HepG2 (cell line): ENCODE measurements around the gene DHRS4L2. TPM values are rescaled to one million over a fixed set of nuclear protein-coding genes. Genes with fewer than 3 reads are reported as not detected.
A peak's percentile ranks its signal among the peaks of the same experiment; 100 is the strongest.

Experiments
- ATAC-seq: fragments of 200-7000 bp; cut with Tn5 transposase; 3 replicates; pipeline ENCODE4 v1.9.1; 2020; ENCODE audit warnings: mild to moderate bottlenecking, moderate library complexity
- BruUV-seq: library from RNA; stranded (reverse); fragments of 400-500 nt; replicated peaks from 2 replicates; lab custom pipeline; 2021; lab: Mats Ljungman, UMichigan
- CTCF ChIA-PET: fragments of 300-600 bp; formaldehyde crosslinking; extraction: SDS; loops from one replicate; lab custom pipeline; 2021; ENCODE audit warnings: low total read pairs, inconsistent platforms, low intra/inter-chr PET ratio; lab: Yijun Ruan, JAX
- POLR2A ChIA-PET: fragments of 350-600 bp; sonication (Branson Sonifier 250); formaldehyde crosslinking; loops from one replicate; lab custom pipeline; 2020; ENCODE audit warnings: antibody characterized with exemption, inconsistent platforms; lab: Yijun Ruan, JAX
- DNase-seq: peaks from one replicate; pipeline ENCODE4 v3.0.0-alpha.2; 2015; ENCODE audit warnings: low spot score
- FAIRE-seq: peaks from 3 replicates; lab custom pipeline; 2011; peaks lifted over from hg19 to GRCh38; lab: Jason Lieb, UNC
- H2AFZ ChIP-seq: one replicate; pipeline ENCODE4 v1.6.1; 2011; ENCODE audit warnings: low read length, inconsistent platforms
- H3K27ac ChIP-seq: fragments of 300-600 bp; 3 replicates; pipeline ENCODE4 v1.8.0; 2011; ENCODE audit warnings: mixed run types, mild to moderate bottlenecking, mixed read lengths, low read length, inconsistent platforms; ENCODE audit not compliant: insufficient read depth; ENCODE audit errors: extremely low read length
- H3K27me3 ChIP-seq, 2 experiments: fragments of 200-600 bp in 1 of 2; 2 replicates in 1 of 2; 3 replicates in 1 of 2; pipeline versions ENCODE4 v1.6.0 to v1.8.0; 2011; ENCODE audit warnings: low read length in 2 of 2, mild to moderate bottlenecking in 2 of 2, moderate library complexity in 2 of 2, inconsistent platforms in 1 of 2; ENCODE audit not compliant: insufficient read depth in 2 of 2, control insufficient read depth in 1 of 2
- H3K36me3 ChIP-seq, 2 experiments: fragments of 200-600 bp in 1 of 2; replicated peaks in 1 of 2; 2 replicates in 1 of 2; 3 replicates in 1 of 2; pipeline versions ENCODE4 v1.5.1 to v1.8.0; 2011; ENCODE audit warnings: low read length in 2 of 2, inconsistent platforms in 1 of 2; ENCODE audit not compliant: insufficient read depth in 2 of 2, control insufficient read depth in 1 of 2
- H3K4me1 ChIP-seq: 2 replicates; pipeline ENCODE4 v1.5.1; 2012; ENCODE audit warnings: low read length, inconsistent platforms; ENCODE audit not compliant: insufficient read depth
- H3K4me2 ChIP-seq: 2 replicates; pipeline ENCODE4 v1.6.0; 2011; ENCODE audit warnings: low read depth, low read length, inconsistent platforms
- H3K4me3 ChIP-seq, 3 experiments: fragments of 200-600 bp in 1 of 3; sonication (generic), shearing (Covaris generic) in 1 of 3; replicated peaks in 1 of 3; 2 replicates each; pipeline ENCODE4 v1.5.1; 2011 to 2016; ENCODE audit warnings: low read length in 3 of 3, inconsistent platforms in 2 of 3, low read depth in 2 of 3, mild to moderate bottlenecking in 2 of 3, control low read depth in 1 of 3, mixed read lengths in 1 of 3; ENCODE audit not compliant: insufficient read depth in 1 of 3
- H3K79me2 ChIP-seq: one replicate; pipeline ENCODE4 v1.6.1; 2011; ENCODE audit warnings: low read length, inconsistent platforms; ENCODE audit not compliant: insufficient read depth
- H3K9ac ChIP-seq: 2 replicates; pipeline ENCODE4 v1.6.0; 2011; ENCODE audit warnings: mild to moderate bottlenecking, low read depth, low read length, inconsistent platforms; ENCODE audit not compliant: insufficient read depth
- H3K9me3 ChIP-seq: 2 replicates; pipeline ENCODE4 v1.5.1; 2012; ENCODE audit warnings: mild to moderate bottlenecking, low read length
- H4K20me1 ChIP-seq: 2 replicates; pipeline ENCODE4 v1.6.0; 2011; ENCODE audit warnings: inconsistent platforms, mild to moderate bottlenecking, low read length, moderate library complexity; ENCODE audit not compliant: insufficient read depth
- BORCS8-MEF2B ChIP-seq: sonication (generic); formaldehyde crosslinking; IDR thresholded peaks from 2 replicates; pipeline ENCODE4 v1.8.0; 2022; ENCODE audit warnings: mild to moderate bottlenecking, missing genetic modification reagents
- JUN ChIP-seq: sonication (generic); formaldehyde crosslinking; IDR thresholded peaks from 2 replicates; pipeline ENCODE4 v1.4.0; 2020; ENCODE audit warnings: mild to moderate bottlenecking, missing genetic modification reagents
- MBD4 ChIP-seq: IDR thresholded peaks from 2 replicates; pipeline ENCODE4 v1.6.1; 2012; ENCODE audit warnings: low read length, inconsistent platforms, borderline replicate concordance
- PRDM10 ChIP-seq: sonication (generic); formaldehyde crosslinking; IDR thresholded peaks from 2 replicates; pipeline ENCODE4 v1.4.0; 2020; ENCODE audit warnings: low read depth, missing genetic modification reagents
- ZBTB1 ChIP-seq: sonication (generic); formaldehyde crosslinking; IDR thresholded peaks from 2 replicates; pipeline ENCODE4 v1.4.0; 2020; ENCODE audit warnings: missing genetic modification reagents, borderline replicate concordance
- ZGPAT ChIP-seq: IDR thresholded peaks from 2 replicates; pipeline ENCODE4 v1.6.1; 2016; ENCODE audit warnings: mild to moderate bottlenecking
- ZNF496 ChIP-seq: sonication (generic); formaldehyde crosslinking; IDR thresholded peaks from 2 replicates; pipeline ENCODE4 v1.8.1; 2023; ENCODE audit warnings: mild to moderate bottlenecking, moderate library complexity, missing genetic modification reagents; ENCODE audit not compliant: insufficient replicate concordance
- ZNF543 ChIP-seq: sonication (generic); formaldehyde crosslinking; IDR thresholded peaks from 2 replicates; pipeline ENCODE4 v1.4.0; 2020; ENCODE audit warnings: mild to moderate bottlenecking, missing genetic modification reagents
- ZNF549 ChIP-seq: sonication (generic); formaldehyde crosslinking; IDR thresholded peaks from 2 replicates; pipeline ENCODE4 v1.5.0; 2020; ENCODE audit warnings: missing genetic modification reagents
- ZNF672 ChIP-seq: sonication (generic); formaldehyde crosslinking; IDR thresholded peaks from 2 replicates; pipeline ENCODE4 v1.8.1; 2022; ENCODE audit warnings: missing genetic modification reagents
- ZNF720 ChIP-seq: sonication (generic); formaldehyde crosslinking; IDR thresholded peaks from 2 replicates; pipeline ENCODE4 v1.4.0; 2020; ENCODE audit warnings: missing genetic modification reagents
- in situ Hi-C: cut with HindIII; loops from 2 replicates; pipeline ENCODE4 v1.10.0; 2017; ENCODE audit warnings: low pct_unique_long_range_greater_than_20kb; ENCODE audit not compliant: extremely low pct_ligation_motif_present
- intact Hi-C: fragments of 100-400 bp; cut with micrococcal nuclease; formaldehyde crosslinking; loops from one replicate; pipeline ENCODE4 v1.10.0; 2022; ENCODE audit not compliant: unreplicated experiment
- polyA plus RNA-seq, 8 experiments: library from polyadenylated mRNA; depleted of rRNA in 3 of 8; stranded (reverse) in 7 of 8; unstranded in 1 of 8; fragments of >200 nt; fragmentation: Illumina TruSeq in 4 of 8; extraction: Trizol in 4 of 8; gene quantifications; 2 replicates each; pipeline versions ENCODE4 v1.2.1 to v1.2.3, GENCODE V29; 2011 to 2016; ENCODE audit warnings: low read depth in 4 of 8, missing spikeins in 1 of 8, mixed read lengths in 1 of 8; ENCODE audit not compliant: insufficient read depth in 1 of 8
- total RNA-seq, 5 experiments: library from RNA; depleted of rRNA; stranded (reverse); fragments of >200 nt; fragmentation: Illumina TruSeq; extraction: Trizol; gene quantifications; 2 replicates each; pipeline ENCODE4 v1.2.3, GENCODE V29; 2016; ENCODE audit warnings: low read depth in 1 of 5
- TF ChIP-seq, protein P1 (sequence below): sonication (generic); formaldehyde crosslinking; IDR thresholded peaks from 2 replicates; pipeline ENCODE4 v1.8.0; 2022; ENCODE audit warnings: mild to moderate bottlenecking, missing genetic modification reagents, moderate library complexity
- TF ChIP-seq, protein P2 (sequence below): sonication (generic); formaldehyde crosslinking; conservative IDR thresholded peaks from 2 replicates; pipeline ENCODE4 v1.8.1; 2023; ENCODE audit warnings: missing genetic modification reagents

Gene DHRS4L2
- total and polyA plus RNA-seq, 2 of the 13 experiments (the other 11 are each of a cell fraction or from before 2014, with no cell fraction given): 24.7 to 38.2 TPM

DNA sequence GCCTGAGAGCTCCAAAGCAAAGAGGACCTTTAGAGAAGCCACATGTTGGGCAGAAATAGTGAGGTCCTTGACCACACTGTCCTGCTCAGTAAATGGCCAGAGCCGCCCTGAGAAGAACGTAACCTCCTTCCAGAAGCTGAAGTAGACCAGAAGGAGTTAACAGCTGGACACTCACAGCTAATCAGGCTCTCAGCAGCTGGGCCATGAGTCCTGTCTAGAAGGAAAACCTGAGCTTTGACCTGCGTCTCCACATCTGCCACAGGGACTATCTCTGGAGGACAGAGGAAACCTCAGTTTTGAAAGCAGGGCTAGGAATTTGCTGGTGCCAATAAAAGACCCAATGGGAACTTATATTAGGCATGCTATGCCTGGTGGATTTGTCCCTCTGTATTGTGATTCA lies 47.5 kb upstream of the DHRS4L2 start (continued):
- TF ChIP-seq PRDM10 (CRISPR knock-in tag): no peak
- TF ChIP-seq ZBTB1: no peak
- TF ChIP-seq ZGPAT: no peak
- TF ChIP-seq JUN (CRISPR knock-in tag): no peak
- TF ChIP-seq ZNF549 (CRISPR knock-in tag): no peak
- TF ChIP-seq BORCS8-MEF2B (CRISPR knock-in tag): no peak
- no peak for TF ChIP-seq ZNF496 (CRISPR knock-in tag)
- TF ChIP-seq ZNF720 (CRISPR knock-in tag): no peak

GRCh38 chr14:23941669-23942068 lies 47.1 kb upstream of the DHRS4L2 start:
- intact Hi-C loops: no loop called here
- H3K4me3 ChIP-seq: no peak overlapping the region
- no peak for DNase-seq
- no TSS peak for BruUV-seq
- H3K27me3 ChIP-seq: no peaks in the 10 kb centered on the region
- no peaks in the 10 kb centered on the region for H4K20me1 ChIP-seq
- H3K27ac ChIP-seq: no peak overlapping the region
- CTCF ChIA-PET: no interaction called here
- TF ChIP-seq, protein P1, sequence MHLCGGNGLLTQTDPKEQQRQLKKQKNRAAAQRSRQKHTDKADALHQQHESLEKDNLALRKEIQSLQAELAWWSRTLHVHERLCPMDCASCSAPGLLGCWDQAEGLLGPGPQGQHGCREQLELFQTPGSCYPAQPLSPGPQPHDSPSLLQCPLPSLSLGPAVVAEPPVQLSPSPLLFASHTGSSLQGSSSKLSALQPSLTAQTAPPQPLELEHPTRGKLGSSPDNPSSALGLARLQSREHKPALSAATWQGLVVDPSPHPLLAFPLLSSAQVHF (CRISPR knock-in tag): no peak
- no peak for TF ChIP-seq ZNF672 (CRISPR knock-in tag)
- TF ChIP-seq ZNF543 (CRISPR knock-in tag): 0 out of 2 replicates have a peak, but pooled peaks have one; percentile 10
- TF ChIP-seq, protein P2, sequence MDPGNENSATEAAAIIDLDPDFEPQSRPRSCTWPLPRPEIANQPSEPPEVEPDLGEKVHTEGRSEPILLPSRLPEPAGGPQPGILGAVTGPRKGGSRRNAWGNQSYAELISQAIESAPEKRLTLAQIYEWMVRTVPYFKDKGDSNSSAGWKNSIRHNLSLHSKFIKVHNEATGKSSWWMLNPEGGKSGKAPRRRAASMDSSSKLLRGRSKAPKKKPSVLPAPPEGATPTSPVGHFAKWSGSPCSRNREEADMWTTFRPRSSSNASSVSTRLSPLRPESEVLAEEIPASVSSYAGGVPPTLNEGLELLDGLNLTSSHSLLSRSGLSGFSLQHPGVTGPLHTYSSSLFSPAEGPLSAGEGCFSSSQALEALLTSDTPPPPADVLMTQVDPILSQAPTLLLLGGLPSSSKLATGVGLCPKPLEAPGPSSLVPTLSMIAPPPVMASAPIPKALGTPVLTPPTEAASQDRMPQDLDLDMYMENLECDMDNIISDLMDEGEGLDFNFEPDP: 0 out of 2 replicates have a peak, but pooled peaks have one; percentile 81
- TF ChIP-seq MBD4: no peak
- H3K36me3 ChIP-seq: peaks cover 0 to 6% of the 10 kb centered on the region in 2 experiments; a peak in 2 of 5 replicates
- no peak overlapping the region for H2AFZ ChIP-seq
- H3K79me2 ChIP-seq: no peaks in the 10 kb centered on the region
- peaks cover 50% of the 10 kb centered on the region for H3K4me1 ChIP-seq
- POLR2A ChIA-PET: no interaction called here
- in situ Hi-C loops: no loop called here
- no peak overlapping the region for H3K9ac ChIP-seq
- ATAC-seq: no peak
- H3K9me3 ChIP-seq: no peaks in the 10 kb centered on the region
- H3K4me2 ChIP-seq: no peak overlapping the region
- no peak for FAIRE-seq
